ENCODE data around the gene TRA2A. TPM values are rescaled to one million over a fixed set of nuclear protein-coding genes. Genes with fewer than 3 reads are reported as not detected.

TRA2A gene
- total and polyA plus RNA-seq, 9 of the 15 experiments (the other 6 are each of a cell fraction or from before 2014, with no cell fraction given), result 22.7 to 210 (median 73.9) TPM

DNA sequence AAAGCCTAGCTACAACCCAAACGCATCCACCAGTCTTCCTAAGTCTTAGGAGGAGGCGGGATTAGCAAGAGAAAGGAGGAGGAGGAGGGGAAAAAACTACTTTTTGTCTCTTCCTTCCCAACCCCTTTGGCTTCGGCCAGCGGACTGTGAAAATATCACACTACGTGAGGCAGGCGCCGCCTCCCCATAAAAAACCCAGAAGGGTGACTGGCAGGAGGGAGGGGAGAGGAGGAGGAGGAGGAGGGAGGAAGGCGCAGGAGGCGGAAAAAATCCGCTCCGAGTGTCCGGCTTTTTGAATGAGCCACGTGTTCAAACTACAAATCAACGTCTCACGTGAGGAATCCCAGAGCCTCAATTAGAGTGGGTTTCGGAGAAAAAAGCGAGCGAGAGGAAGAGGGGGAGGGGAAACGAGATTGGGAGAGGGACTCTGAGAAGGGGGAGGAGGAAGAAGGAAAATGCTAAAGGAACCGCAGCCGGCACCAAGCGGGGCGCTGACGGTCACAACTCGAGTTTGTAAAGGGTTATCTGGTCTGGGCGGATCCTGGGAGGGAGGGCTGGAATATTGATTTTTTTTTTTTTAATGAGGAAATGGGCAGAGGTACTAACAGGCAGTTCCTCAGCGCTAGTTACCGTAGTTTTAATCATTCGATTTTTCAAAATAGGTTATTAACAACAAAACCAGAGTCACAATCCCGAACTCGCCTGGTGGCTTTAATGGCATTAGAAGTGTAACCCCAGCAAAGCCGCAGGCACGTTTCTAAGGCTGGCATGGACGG is 61.3 kb downstream of the TRA2A start, which contains the start of gene IGF2BP3 (continued):
- TF ChIP-seq, protein P1, sequence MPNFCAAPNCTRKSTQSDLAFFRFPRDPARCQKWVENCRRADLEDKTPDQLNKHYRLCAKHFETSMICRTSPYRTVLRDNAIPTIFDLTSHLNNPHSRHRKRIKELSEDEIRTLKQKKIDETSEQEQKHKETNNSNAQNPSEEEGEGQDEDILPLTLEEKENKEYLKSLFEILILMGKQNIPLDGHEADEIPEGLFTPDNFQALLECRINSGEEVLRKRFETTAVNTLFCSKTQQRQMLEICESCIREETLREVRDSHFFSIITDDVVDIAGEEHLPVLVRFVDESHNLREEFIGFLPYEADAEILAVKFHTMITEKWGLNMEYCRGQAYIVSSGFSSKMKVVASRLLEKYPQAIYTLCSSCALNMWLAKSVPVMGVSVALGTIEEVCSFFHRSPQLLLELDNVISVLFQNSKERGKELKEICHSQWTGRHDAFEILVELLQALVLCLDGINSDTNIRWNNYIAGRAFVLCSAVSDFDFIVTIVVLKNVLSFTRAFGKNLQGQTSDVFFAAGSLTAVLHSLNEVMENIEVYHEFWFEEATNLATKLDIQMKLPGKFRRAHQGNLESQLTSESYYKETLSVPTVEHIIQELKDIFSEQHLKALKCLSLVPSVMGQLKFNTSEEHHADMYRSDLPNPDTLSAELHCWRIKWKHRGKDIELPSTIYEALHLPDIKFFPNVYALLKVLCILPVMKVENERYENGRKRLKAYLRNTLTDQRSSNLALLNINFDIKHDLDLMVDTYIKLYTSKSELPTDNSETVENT (CRISPR knock-in tag; IDR thresholded peaks at IDR 0.05), result no peak
- TF ChIP-seq PRMT5 (CRISPR knock-in tag; IDR thresholded peaks at IDR 0.05) (no peak), SLC30A9 (CRISPR knock-in tag; IDR thresholded peaks at IDR 0.05) (no peak), STAT5B (CRISPR knock-in tag; IDR thresholded peaks at IDR 0.05) (no peak), PHB (CRISPR knock-in tag; IDR thresholded peaks at IDR 0.05) (no peak), GTF2A2 (tag; IDR thresholded peaks at IDR 0.05) (no peak), ZNF165 (CRISPR knock-in tag; IDR thresholded peaks at IDR 0.05; ENCODE audit: borderline replicate concordance) (no peak), ADNP (tag; IDR thresholded peaks at IDR 0.05) (no peak), NR3C1 (CRISPR knock-in tag; IDR thresholded peaks at IDR 0.05) (no peak), ZNF121 (CRISPR knock-in tag; conservative IDR thresholded peaks at IDR 0.05) (no peak), PCBP2 (IDR thresholded peaks at IDR 0.05; ENCODE audit: low read depth, low read length, poor library complexity, severe bottlenecking) (no peak), SPI1 (IDR thresholded peaks at IDR 0.05; ENCODE audit: borderline replicate concordance, low read depth, low read length) (peak; percentile 63; the same call in 1 of the 2 replicates), RBBP5 (IDR thresholded peaks at IDR 0.05; ENCODE audit: borderline replicate concordance, insufficient read depth, low read length, poor library complexity, severe bottlenecking) (peak; percentile 53)
- TF ChIP-seq, protein P2, sequence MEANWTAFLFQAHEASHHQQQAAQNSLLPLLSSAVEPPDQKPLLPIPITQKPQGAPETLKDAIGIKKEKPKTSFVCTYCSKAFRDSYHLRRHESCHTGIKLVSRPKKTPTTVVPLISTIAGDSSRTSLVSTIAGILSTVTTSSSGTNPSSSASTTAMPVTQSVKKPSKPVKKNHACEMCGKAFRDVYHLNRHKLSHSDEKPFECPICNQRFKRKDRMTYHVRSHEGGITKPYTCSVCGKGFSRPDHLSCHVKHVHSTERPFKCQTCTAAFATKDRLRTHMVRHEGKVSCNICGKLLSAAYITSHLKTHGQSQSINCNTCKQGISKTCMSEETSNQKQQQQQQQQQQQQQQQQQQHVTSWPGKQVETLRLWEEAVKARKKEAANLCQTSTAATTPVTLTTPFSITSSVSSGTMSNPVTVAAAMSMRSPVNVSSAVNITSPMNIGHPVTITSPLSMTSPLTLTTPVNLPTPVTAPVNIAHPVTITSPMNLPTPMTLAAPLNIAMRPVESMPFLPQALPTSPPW (CRISPR knock-in tag; IDR thresholded peaks at IDR 0.05), result no peak; the same call in 1 of the 2 replicates
- TF ChIP-seq, protein P3, sequence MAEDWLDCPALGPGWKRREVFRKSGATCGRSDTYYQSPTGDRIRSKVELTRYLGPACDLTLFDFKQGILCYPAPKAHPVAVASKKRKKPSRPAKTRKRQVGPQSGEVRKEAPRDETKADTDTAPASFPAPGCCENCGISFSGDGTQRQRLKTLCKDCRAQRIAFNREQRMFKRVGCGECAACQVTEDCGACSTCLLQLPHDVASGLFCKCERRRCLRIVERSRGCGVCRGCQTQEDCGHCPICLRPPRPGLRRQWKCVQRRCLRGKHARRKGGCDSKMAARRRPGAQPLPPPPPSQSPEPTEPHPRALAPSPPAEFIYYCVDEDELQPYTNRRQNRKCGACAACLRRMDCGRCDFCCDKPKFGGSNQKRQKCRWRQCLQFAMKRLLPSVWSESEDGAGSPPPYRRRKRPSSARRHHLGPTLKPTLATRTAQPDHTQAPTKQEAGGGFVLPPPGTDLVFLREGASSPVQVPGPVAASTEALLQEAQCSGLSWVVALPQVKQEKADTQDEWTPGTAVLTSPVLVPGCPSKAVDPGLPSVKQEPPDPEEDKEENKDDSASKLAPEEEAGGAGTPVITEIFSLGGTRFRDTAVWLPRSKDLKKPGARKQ (CRISPR knock-in tag; IDR thresholded peaks at IDR 0.05), result no peak
- TF ChIP-seq, protein P4, sequence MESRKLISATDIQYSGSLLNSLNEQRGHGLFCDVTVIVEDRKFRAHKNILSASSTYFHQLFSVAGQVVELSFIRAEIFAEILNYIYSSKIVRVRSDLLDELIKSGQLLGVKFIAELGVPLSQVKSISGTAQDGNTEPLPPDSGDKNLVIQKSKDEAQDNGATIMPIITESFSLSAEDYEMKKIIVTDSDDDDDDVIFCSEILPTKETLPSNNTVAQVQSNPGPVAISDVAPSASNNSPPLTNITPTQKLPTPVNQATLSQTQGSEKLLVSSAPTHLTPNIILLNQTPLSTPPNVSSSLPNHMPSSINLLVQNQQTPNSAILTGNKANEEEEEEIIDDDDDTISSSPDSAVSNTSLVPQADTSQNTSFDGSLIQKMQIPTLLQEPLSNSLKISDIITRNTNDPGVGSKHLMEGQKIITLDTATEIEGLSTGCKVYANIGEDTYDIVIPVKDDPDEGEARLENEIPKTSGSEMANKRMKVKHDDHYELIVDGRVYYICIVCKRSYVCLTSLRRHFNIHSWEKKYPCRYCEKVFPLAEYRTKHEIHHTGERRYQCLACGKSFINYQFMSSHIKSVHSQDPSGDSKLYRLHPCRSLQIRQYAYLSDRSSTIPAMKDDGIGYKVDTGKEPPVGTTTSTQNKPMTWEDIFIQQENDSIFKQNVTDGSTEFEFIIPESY (CRISPR knock-in tag; IDR thresholded peaks at IDR 0.05), result no peak
- TF ChIP-seq, protein P5, sequence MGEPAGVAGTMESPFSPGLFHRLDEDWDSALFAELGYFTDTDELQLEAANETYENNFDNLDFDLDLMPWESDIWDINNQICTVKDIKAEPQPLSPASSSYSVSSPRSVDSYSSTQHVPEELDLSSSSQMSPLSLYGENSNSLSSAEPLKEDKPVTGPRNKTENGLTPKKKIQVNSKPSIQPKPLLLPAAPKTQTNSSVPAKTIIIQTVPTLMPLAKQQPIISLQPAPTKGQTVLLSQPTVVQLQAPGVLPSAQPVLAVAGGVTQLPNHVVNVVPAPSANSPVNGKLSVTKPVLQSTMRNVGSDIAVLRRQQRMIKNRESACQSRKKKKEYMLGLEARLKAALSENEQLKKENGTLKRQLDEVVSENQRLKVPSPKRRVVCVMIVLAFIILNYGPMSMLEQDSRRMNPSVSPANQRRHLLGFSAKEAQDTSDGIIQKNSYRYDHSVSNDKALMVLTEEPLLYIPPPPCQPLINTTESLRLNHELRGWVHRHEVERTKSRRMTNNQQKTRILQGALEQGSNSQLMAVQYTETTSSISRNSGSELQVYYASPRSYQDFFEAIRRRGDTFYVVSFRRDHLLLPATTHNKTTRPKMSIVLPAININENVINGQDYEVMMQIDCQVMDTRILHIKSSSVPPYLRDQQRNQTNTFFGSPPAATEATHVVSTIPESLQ (CRISPR knock-in tag; IDR thresholded peaks at IDR 0.05), result no peak

Measured in K562 (cell line).